Measurements from ENCODE around the gene PACRG.

DNA sequence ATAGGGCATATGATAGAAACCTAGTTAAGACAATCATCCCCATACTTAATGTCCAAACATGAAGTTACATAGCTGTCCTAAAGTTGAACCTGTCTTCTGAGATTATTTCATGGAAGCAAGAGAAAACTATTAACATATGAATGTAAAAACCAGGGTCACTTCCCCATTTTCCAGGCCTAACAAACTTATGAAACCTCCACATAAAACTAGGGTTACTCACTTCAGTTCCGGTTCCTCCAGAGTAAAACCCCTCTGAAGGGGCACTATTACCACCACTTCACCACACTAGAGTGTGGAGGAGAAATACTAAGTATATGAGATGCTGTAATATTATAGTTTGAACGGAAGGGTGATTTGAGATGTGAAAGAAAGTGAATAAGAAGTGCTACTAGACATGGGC is 15.1 kb upstream of the PACRG start:
- no peak for TF ChIP-seq GATA3 (IDR thresholded peaks at IDR 0.05; ENCODE audit: low read depth, low read length)
- TF ChIP-seq GATA2 (IDR thresholded peaks at IDR 0.05; ENCODE audit: low read depth, low read length), result no peak
